Measurements from ENCODE around the gene EGFL6. TPM values are rescaled to one million over a fixed set of nuclear protein-coding genes. Genes with fewer than 3 reads are reported as not detected.
"Not testable (repeated sequence)": the region's sequence is repeated elsewhere in the genome, so short reads cannot be mapped to it uniquely, and the experiment has no call there.

EGFL6 gene
- total and polyA plus RNA-seq, 2 of the 4 experiments (the other 2 are of a cell fraction): not detected

DNA sequence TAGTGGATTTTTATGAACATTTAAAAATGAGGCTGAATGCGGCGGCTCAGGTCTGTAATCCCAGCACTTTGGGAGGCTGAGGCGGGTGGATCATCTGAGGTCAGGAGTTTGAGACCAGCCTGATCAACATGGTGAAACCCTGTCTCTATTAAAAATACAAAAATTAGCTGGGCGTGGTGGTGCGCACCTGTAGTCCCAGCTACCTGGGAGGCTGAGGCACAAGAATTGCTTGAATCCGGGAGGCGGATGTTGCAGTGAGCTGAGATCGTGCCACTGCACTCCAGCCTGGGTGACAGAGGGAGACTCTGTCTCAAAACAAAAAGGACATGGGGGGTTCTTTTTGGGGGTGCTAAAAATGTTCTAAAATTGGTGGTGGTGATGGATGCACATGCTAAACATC lies 100.4 kb downstream of the EGFL6 start:
- H4K8ac ChIP-seq (ENCODE audit: low read depth in 2 of 2, low read length in 2 of 2); H3K9ac ChIP-seq (ENCODE audit: low read depth, low read length); H4K20me1 ChIP-seq (ENCODE audit: insufficient read depth, low read length); H3K4me3 ChIP-seq (ENCODE audit: insufficient read depth, low read depth, low read length); H3K4ac ChIP-seq (ENCODE audit: low read depth, low read length); intact Hi-C loops (cut with micrococcal nuclease); H3K23ac ChIP-seq (ENCODE audit: low read depth, low read length); H3K79me1 ChIP-seq (ENCODE audit: low read depth in 1 of 2, low read length in 2 of 2); H2AK9ac ChIP-seq (replicated peaks; ENCODE audit: low read depth, low read length, poor library complexity); CTCF ChIA-PET; H3K14ac ChIP-seq (replicated peaks; ENCODE audit: low read depth, low read length); H2BK20ac ChIP-seq (ENCODE audit: low read depth, low read length); H3K4me2 ChIP-seq (ENCODE audit: low read depth, low read length); H3K4me1 ChIP-seq (ENCODE audit: control insufficient read depth, insufficient read depth, low read length); H2AK5ac ChIP-seq (ENCODE audit: low read depth, low read length); BruUV-seq (replicated peaks); dilution Hi-C loops (cut with HindIII; ENCODE audit: low sequenced_read_pairs, unreplicated experiment); H3K9me3 ChIP-seq (ENCODE audit: control insufficient read depth, insufficient read depth, low read length); H3K56ac ChIP-seq (ENCODE audit: extremely low read depth, insufficient read depth, low read length); H2BK15ac ChIP-seq (ENCODE audit: low read depth, low read length); ATAC-seq (ENCODE audit: low read depth); H3K18ac ChIP-seq (ENCODE audit: low read depth, low read length); H3K36me3 ChIP-seq (ENCODE audit: control insufficient read depth, insufficient read depth, low read length); H4K5ac ChIP-seq (ENCODE audit: low read depth, low read length); in situ Hi-C loops (cut with MboI; ENCODE audit: low sequenced_read_pairs); H3K9me1 ChIP-seq (ENCODE audit: insufficient read depth, low read length); DNase-seq; H2AFZ ChIP-seq (replicated peaks; ENCODE audit: low read length, poor library complexity); POLR2A ChIA-PET (ENCODE audit: unreplicated experiment): not testable (repeated sequence)
- peak overlapping the region; percentile 31 for H2BK5ac ChIP-seq (ENCODE audit: low read depth, low read length, poor library complexity, severe bottlenecking)
- 0 out of 2 replicates have a peak overlapping the region, but pooled peaks have one; percentile 14 for H2BK120ac ChIP-seq (ENCODE audit: low read depth, low read length)
- H3K27ac ChIP-seq (ENCODE audit: insufficient read depth, low read length): peak overlapping the region; percentile 30; the same call in 1 of the 2 replicates
- 94% methylated on average over 8 of the region's 8 CpGs; no CpG with 5 or more reads in 1 of the 2 experiments for WGBS, 2 experiments (ENCODE audit: extremely low coverage in 2 of 2, insufficient read length in 1 of 2)
- H3K27me3 ChIP-seq (ENCODE audit: control insufficient read depth, insufficient read depth, low read length): peaks cover 20% of the 10 kb centered on the region
- peak overlapping the region; percentile 14; the same call in 1 of the 2 replicates for H4K91ac ChIP-seq (ENCODE audit: insufficient read depth, low read depth, low read length)

Data from IMR-90 (cell line).